GM18511 (cell line): Measurements from ENCODE around the gene XXYLT1.

ENCODE experiments used
- ATAC-seq: cut with Tn5 transposase; IDR thresholded peaks from one replicate; pipeline ENCODE4 v1.9.1; 2021; ENCODE audit warnings: mild to moderate bottlenecking, moderate library complexity; ENCODE audit not compliant: unreplicated experiment

Gene XXYLT1

DNA sequence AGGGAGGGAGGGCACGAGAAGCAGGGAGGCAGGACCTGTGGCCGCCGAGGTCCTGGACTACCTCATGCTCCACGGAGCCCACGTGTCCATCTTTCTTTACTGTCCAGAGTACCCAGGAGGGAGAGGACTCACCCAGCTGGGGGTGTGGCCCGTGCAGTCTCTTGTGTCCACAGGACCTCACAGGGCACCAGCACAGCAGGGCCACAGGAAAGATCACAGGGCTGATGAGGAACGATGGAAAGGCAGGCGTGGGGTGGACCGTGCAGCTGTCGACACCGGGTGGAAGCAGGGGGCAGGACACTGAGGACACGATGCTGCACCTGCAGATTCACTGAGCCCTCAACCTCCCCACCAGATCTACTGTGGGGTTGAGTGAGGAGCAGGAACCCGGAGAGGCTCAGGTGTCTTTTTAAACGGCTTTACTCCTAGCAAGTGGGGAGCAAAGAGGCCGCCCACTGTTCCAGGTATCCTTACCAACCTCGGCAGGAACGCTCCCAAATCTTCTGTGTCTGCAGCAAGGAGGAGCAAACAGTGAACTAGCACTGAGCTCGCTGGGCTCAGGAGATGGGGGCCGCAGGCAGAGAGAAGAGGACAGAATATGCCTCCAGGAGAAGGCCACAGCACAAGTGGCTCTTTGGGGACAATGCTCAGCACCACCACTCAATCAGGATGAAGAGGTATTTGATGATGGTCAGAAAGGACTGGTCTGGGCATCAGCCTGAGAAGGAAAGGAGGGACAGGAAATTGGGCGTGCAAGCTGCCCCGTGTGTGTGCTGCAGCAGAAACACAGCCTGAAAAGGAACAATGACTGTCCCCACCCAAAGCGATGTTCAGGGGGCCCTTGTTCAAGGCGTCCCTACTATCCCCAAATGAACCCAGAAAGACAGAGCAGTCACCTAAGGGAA lies 198.8 kb downstream of the XXYLT1 start:
- no peak for ATAC-seq

DNA sequence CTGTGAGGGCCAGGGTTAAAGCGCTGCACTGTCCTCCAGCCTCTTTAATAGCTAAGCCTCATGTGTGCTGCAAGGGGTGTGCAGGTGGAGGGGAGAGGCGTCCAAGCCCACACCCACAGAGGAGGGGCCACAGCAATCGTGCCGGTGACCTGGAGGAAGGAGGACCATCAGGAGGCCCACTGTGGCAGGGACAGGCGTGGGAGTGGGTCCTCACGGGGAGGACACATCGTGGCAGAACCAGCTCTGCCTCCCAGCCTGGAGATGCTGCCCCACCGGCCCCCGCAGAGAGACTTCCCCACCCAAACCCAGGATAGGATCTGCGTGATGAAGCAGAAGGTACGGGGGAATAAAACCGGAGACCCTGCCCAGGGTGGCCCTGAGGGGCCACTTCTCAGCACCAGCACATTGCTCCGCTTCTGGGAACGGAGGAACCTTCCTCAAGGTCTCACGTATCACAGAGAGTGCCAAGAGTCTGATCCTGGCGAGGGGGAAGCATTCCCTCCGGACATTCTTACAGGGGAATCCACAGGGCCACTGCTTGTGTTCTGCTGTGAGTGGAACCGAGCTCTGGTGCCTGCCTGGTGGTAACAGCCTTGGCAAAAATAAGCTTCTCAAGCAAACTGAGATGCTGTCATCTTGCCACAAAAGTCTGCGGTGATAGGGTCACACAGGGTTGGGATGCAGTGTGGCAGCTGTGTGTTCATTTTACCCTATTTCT lies 199.8 kb downstream of the XXYLT1 start:
- ATAC-seq, result no peak

GRCh38 chr3:195070336-195070735 lies 200.6 kb downstream of the XXYLT1 start:
- no peak for ATAC-seq

DNA sequence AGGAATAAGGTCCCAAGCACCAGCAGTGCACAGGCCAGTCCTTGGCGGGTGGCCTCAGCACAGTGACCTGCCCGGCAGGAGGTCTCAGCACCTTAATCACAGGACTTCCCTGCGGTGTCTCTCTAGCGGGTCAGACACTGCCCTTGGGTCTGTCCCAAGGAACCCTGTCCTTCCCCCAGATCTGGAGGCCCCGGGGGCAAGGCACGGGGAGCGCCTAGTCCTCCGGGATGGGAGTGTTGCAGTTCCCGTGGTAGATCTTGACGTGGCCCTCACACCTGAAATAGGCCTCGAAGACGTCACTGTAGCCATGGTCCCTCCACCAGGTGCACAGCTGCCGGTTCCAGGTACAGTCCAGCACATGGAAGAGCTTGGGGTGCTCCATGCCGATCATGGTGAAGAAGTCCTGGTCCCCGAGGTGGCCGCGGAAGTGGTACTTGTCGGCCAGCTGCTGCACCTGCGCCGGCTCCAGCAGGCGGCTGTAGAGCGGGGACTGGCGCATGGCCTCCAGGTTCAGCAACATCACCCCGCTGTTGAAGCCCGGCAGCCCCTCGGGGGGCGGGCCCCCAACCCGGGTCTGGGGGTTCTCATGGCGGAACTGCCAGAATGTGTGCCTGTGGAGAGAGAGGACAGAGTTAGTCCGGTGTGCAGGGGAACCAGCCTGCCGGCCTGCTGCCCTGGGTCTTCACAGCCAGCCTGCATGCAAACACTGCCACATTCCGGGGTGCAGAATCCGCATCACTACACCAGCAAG lies 201.3 kb downstream of the XXYLT1 start:
- ATAC-seq, result no peak

- no peak for ATAC-seq
Measured at GRCh38 chr3:195068084-195069080, 202.6 kb downstream of the XXYLT1 start.

DNA sequence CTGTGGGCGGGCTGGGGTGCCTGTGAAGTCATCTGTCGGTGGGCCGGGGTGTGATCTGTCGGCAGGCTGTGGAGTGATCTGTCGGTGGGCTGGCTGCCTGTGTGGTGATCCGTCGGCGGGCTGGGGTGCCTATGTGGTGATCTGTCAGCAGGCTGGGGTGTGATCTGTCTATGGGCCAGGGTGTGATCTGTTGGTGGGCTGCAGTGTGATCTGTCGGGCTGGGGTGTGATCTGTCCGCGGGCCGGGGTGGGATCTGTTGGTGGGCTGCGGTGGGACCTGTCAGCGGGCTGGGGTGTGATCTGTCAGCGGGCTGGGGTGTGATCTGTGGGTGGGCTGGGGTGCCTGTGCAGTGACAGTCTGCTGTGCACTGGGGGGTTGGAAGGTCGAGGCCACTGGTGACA lies 204.5 kb downstream of the XXYLT1 start:
- no peak for ATAC-seq

- no peak for ATAC-seq
Measured at GRCh38 chr3:195065864-195066185, 205.1 kb downstream of the XXYLT1 start.

GRCh38 chr3:195065142-195065863 lies 205.7 kb downstream of the XXYLT1 start:
- ATAC-seq, result no peak

GRCh38 chr3:195064300-195064931 lies 206.5 kb downstream of the XXYLT1 start:
- ATAC-seq, result no peak

GRCh38 chr3:195063581-195064193 lies 207.3 kb downstream of the XXYLT1 start:
- no peak for ATAC-seq

- no peak for ATAC-seq
Measured at GRCh38 chr3:195062866-195063540, 208.0 kb downstream of the XXYLT1 start.

- ATAC-seq, result no peak
Measured at GRCh38 chr3:195061756-195062655, 209.0 kb downstream of the XXYLT1 start.

- ATAC-seq, result no peak
Measured at GRCh38 chr3:195060531-195061291, 210.2 kb downstream of the XXYLT1 start.

GRCh38 chr3:195060217-195060481 lies 210.8 kb downstream of the XXYLT1 start:
- no peak for ATAC-seq

DNA sequence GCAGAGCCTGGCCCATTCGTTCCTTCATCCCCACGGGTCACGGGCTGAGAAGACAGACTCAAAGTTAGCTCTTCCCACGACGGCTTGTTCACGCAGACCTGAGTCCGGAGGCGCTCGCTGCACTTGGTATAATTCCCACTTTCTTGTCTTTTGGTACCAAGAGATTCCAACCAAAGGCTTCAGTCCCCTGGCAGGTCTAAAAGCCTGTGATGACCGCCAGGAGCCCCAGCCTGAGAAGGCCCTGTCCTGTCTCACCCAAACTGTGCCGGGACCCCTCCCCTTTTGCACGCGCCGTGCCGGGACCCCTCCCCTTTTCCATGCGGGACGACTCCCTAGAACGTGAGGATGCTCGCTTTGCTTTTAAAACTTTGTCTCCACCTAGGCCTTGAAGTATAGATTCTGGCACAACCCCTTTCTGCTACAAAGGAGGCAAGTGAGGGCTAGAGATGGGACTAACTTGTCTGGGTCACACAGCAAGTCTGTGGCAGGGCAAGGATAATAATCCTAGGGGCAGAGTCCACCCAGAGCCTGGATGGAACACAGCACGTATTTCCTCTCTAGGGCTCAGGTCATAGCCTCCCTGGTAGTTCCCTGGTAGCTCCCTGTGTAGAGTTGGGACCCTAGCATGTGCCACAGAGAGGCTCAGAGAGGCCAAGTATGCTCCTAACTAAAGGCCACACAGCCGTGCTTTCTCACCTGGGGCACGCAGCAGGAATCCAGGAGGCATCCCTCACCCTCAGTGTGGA lies 211.3 kb downstream of the XXYLT1 start:
- ATAC-seq, result no peak

DNA sequence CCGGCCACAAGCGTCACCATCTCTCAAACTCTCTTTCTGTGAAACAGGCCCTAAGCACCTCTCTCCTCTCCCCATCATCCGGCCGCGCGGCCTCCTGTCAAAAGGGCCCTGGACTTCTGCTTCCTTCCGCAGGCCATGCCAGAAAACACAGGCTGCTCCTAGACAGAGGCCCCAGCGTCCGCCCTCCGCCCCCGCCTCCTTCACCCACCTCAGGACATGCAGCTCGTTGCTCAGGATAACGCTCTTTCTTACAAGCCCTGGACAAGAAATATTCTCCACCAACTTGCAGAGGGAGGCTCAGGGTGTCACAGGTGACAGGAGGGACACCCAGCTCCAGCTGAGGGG lies 212.0 kb downstream of the XXYLT1 start:
- ATAC-seq, result no peak
